Neural cell (in vitro differentiated cells): ENCODE results near the gene TIE1.

Experiments
- CTCF ChIP-seq: fragments of 450-650 bp; IDR thresholded peaks from 2 replicates; pipeline ENCODE4 v1.5.1; 2014; ENCODE audit warnings: antibody characterized with exemption, mild to moderate bottlenecking, moderate library complexity; ENCODE audit not compliant: poor library complexity, severe bottlenecking
- EP300 ChIP-seq: fragments of 450-650 bp; conservative IDR thresholded peaks from 2 replicates; pipeline ENCODE4 v1.6.1; 2014; ENCODE audit warnings: antibody characterized with exemption, mild to moderate bottlenecking, moderate library complexity; ENCODE audit not compliant: poor library complexity, severe bottlenecking
- POLR2AphosphoS5 ChIP-seq: IDR thresholded peaks from 2 replicates; pipeline ENCODE4 v1.6.1; 2012
- SMC3 ChIP-seq: fragments of 450-650 bp; conservative IDR thresholded peaks from 2 replicates; pipeline ENCODE4 v1.6.1; 2014; ENCODE audit warnings: antibody characterized with exemption, mild to moderate bottlenecking, moderate library complexity; ENCODE audit not compliant: poor library complexity
- TAF1 ChIP-seq: IDR thresholded peaks from 2 replicates; pipeline ENCODE4 v1.6.1; 2012; ENCODE audit warnings: low read depth

GRCh38 chr1:43368646-43369020 is 67.9 kb downstream of the TIE1 start:
- TF ChIP-seq SMC3 (no peak), CTCF (no peak), EP300 (no peak), TAF1 (no peak), POLR2AphosphoS5 (no peak)
